Measurements from ENCODE around the gene KIF1A. TPM values are rescaled to one million over a fixed set of nuclear protein-coding genes. Genes with fewer than 3 reads are reported as not detected.

KIF1A gene
- polyA plus RNA-seq, 3 donors from 2014 or later = not detected

DNA sequence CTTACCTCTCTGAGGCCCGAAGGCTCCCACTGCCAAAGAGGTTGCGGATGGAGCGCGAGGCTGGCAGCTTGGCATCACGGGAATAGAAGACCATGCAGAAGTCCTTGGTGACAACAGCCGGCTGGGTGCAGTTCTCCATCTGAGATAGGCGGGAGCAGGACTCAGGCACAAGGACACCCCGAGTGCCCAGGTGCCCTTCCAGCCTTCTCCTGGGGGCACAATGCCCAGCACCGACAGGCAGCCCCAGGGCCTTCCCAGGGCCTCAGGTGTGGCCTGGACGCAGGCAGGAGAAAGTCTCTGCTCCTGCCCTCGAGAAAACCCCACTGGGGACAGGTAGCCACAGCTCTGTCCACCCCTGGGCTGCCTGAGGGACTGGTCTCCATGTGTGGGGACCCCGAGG is 94.8 kb downstream of the KIF1A start:
- H3K4me3 Mint-ChIP-seq = no peak overlapping the region
- no peak overlapping the region for H3K27ac Mint-ChIP-seq
- peaks cover 0 to 1% (median 0%) of the 10 kb centered on the region in 3 donors for H3K27me3 Mint-ChIP-seq (ENCODE audit: low read depth in 3 of 3)
- no peaks in the 10 kb centered on the region for H3K9me3 Mint-ChIP-seq
- H3K36me3 Mint-ChIP-seq = no peaks in the 10 kb centered on the region
- no peaks in the 10 kb centered on the region for H3K4me1 Mint-ChIP-seq
- no peak for DNase-seq

DNA sequence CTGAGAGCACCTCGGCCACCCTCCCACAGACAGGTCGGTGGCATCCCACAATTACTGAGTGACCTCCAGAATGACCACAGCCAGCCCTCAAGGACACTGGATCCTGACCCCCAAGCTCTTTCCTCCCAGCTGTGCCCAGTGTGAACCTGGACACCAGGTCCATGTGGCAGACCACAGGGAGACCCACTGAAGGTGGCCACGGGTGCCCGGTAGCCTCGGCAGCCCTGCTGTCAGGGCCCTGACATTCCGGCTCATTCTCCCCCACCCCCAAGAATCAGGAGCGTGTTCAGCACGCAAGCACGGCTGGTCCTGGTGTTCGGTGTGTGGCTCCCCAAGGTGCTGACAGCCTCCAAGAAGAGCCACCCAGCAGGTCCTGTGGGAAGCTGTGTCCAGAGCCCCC is 95.6 kb downstream of the KIF1A start:
- Mint-ChIP-seq H3K27ac (no peak overlapping the region), H3K4me1 (no peaks in the 10 kb centered on the region), H3K36me3 (no peaks in the 10 kb centered on the region), H3K27me3 (ENCODE audit: low read depth in 3 of 3) (peaks cover 0 to 1% (median 0%) of the 10 kb centered on the region in 3 donors), H3K9me3 (no peaks in the 10 kb centered on the region), H3K4me3 (no peak overlapping the region)
- no peak for DNase-seq

DNA sequence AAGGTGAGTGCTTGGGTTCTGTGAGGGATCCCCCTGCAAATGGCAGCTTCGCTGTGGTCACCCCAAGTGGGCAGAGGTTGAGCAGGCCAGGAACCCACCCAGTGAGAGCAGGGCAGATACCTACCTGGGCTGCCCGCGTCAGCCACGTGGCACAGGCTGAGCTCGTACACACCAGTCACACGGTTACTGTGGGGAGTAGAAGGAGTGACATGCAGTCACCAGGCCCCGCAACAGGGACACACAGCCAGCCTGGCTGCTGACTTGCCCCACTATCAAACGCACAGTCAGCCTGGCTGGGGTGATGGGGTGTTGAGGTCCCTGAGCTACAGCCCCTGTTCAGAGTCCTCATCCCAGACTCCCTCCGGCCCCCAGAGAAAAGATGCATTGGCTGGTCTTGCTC is 96.2 kb downstream of the KIF1A start:
- no peaks in the 10 kb centered on the region for H3K36me3 Mint-ChIP-seq
- H3K4me3 Mint-ChIP-seq = no peak overlapping the region
- DNase-seq = no peak
- H3K9me3 Mint-ChIP-seq = no peaks in the 10 kb centered on the region
- H3K4me1 Mint-ChIP-seq = no peaks in the 10 kb centered on the region
- no peak overlapping the region for H3K27ac Mint-ChIP-seq
- peaks cover 0 to 1% (median under 1%) of the 10 kb centered on the region in 3 donors for H3K27me3 Mint-ChIP-seq (ENCODE audit: low read depth in 3 of 3)

DNA sequence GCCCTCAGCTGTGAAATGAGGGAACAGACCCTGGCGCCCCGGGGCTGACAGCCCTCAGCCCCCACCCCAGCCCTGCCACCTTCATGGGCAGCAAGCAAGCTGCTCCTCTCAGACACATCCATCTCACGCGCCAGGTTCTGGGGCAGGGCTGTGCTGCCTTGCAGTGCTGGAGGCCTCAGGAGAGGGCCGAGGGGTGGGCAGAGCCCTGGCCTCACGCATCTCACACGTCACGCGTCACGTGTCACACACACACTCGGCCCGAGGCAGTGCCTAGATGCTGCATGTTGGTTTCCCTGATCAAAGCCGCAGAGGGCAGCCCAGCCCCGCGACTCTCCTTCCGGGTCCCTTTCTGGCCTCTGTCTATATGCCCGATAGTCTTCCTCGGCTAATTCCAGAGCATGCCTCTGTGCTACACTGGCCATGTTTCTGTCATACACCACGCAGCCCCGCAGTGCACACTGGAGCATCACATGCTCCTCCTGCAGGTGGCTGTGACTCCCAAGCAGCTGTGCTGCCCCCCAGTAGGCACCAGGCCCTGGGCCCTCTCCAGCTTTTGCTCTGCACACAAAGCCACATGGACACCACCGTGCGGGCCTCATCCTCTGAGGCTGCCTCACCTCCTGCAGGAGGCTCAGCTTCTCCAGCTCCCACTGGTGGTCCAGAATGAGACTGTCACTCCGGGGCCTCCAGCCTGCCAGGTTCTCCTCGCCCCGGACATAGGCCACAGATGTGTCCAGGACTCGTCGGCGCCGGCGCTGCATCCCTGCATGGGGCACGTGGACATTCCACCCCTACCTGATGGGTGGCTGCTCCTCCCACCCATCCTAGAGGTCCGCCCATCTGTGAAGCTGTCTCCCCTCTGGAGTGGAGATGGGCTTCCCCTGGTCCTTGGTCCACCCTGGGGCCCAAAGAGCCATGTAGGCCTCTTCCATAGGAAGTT is 97.0 kb downstream of the KIF1A start:
- Mint-ChIP-seq H3K9me3 (no peaks in the 10 kb centered on the region), H3K36me3 (no peaks in the 10 kb centered on the region), H3K27ac (no peak overlapping the region), H3K27me3 (ENCODE audit: low read depth in 3 of 3) (peaks cover 0 to 1% (median 1%) of the 10 kb centered on the region in 3 donors), H3K4me1 (no peaks in the 10 kb centered on the region), H3K4me3 (no peak overlapping the region)
- no peak for DNase-seq

DNA sequence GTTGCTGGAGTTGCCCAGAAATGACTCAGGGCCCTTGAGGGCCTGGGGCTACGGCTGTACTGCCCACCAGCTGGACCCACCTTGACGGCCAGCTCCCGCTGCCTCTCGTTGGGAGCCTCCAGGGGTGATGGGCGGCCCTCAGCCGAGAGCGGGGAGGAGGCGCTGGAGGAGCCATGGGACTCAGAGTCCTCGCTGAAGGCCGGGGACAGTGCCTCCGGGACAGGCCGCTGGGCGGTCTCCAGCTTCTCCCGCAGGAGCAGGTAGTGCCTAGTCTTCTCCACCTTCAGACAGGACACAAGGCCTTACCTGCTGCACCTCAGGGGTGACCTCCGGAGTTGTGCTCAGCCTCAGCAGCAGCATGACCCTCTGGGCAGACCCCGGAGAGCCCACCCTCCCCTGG is 97.6 kb downstream of the KIF1A start:
- Mint-ChIP-seq H3K4me1 (no peaks in the 10 kb centered on the region), H3K4me3 (no peak overlapping the region), H3K27me3 (ENCODE audit: low read depth in 3 of 3) (peaks cover 0 to 1% (median 1%) of the 10 kb centered on the region in 3 donors), H3K27ac (no peak overlapping the region), H3K9me3 (no peaks in the 10 kb centered on the region), H3K36me3 (no peaks in the 10 kb centered on the region)
- DNase-seq = no peak

DNA sequence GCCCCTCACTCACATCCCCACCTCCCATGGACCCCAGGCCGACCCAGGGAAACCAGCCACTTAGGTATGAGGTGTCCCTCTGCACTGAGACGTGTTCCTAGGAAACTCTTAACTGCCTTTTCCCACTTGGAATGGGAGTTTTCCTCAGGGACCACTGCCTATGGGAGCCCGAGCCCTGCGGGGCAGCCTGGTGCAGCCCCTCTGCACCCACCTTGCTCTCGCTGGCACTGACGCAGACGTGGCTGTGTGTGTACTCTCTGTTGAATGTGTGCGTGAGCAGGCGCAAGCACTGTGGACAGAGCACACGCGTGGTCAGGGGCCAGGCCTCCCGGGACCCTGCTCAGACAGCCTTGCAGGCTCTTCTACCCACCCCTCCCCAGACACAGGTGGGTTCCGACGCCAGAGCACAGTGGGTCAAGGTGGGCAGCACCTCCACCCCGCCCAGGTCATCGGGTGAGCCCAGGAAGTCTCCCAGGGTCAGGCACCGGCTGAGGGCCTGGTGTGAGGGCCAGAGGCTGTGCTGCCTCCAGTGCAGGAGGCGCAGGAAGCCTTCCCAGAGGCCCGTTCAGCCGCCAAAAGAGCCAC is 98.3 kb downstream of the KIF1A start:
- Mint-ChIP-seq H3K27me3 (ENCODE audit: low read depth in 3 of 3) (peaks cover 0 to 1% (median 1%) of the 10 kb centered on the region in 3 donors), H3K27ac (no peak overlapping the region), H3K9me3 (no peaks in the 10 kb centered on the region), H3K4me3 (no peak overlapping the region), H3K36me3 (no peaks in the 10 kb centered on the region), H3K4me1 (no peaks in the 10 kb centered on the region)
- no peak for DNase-seq

DNA sequence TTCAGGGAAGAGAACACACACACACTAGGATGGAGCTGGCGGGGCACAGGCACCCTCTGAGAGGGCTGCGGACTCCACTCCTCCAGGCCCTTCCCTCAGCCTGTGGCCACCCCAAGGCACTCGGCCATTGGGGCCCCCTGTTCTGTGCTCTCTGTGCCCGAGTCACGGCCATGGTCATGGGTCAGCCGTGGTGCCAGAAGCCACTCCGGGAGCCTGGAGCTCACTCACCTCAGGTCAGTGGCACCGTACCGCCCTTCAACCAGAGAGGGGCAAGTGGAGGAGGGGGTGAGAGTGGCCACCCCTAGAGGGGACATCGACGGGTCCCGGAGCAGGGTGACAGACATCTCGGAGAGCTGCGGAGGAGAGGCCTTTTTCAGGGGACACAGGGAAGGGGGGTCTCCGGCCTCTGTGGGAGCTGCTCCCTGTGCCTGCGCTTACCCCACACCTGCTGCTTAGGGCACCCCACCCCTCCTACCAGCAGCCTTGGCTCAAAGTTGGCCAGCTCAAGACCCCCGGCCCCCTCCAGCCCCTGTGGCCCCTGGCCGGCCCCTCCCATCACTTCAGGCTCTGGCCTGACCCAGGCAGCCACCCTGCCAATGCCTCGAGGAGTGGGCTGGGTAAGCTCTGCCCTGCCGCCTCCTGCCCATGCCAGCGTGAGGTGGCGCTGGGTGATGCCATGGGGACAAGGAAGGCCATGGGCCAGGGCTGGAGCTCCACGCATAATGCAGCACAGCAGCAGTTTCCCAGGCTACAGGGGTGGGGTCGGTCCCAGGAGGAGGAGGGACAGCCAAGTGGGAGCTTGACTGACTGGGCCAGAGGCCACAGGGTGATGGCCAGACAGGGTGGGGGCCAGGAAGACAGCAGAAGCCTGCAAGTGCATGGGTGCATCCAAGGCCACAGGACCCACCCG is 99.1 kb downstream of the KIF1A start:
- peaks cover 0 to 1% (median 1%) of the 10 kb centered on the region in 3 donors for H3K27me3 Mint-ChIP-seq (ENCODE audit: low read depth in 3 of 3)
- no peaks in the 10 kb centered on the region for H3K9me3 Mint-ChIP-seq
- DNase-seq = no peak
- H3K4me1 Mint-ChIP-seq = no peaks in the 10 kb centered on the region
- H3K27ac Mint-ChIP-seq = no peak overlapping the region
- no peak overlapping the region for H3K4me3 Mint-ChIP-seq
- no peaks in the 10 kb centered on the region for H3K36me3 Mint-ChIP-seq

DNA sequence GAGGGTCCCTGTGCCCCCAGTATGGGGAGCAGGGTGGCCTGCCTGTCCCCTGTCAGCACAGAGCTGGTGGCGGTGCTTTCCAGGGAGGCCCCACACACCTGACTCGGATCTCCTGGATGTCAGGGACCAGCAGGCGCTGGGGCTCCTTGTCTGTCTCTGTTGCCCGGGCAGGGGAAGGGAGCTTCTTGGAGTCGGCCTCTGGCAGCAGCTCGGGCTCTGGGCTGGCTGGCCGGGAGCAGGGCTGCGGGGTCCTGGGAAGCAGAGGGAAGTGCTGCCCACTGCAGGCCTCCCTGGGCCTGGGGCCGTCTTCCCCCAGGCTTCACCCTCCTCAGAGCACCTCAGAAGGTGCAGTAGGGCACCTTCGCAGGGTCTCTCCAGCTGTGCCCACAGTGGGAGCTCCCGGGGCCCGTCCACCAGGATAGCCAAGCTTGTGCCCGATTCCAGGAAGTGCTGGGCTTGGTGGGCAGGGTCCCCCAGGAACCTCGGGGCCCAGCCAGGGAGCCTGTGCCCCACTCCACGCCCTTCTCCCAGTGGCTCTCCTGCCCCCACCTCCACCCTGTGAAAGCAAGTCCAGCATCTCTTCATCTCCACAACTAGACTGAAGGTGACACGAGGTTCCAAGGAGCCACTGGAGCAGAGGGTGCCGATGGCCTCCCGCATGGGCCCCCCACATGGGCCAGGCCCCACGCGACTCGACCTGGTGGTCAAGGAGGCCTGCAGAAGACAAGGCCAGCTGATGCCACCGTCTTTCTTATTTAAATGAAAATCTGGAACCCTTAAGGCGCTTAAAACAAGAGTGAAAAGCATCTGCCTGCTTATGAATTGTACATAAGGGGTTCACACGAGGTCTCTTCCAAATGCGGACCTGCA is 100.1 kb downstream of the KIF1A start:
- Mint-ChIP-seq H3K4me1 (no peaks in the 10 kb centered on the region), H3K27me3 (ENCODE audit: low read depth in 3 of 3) (peaks cover 0 to 1% (median 1%) of the 10 kb centered on the region in 3 donors), H3K4me3 (no peak overlapping the region), H3K36me3 (no peaks in the 10 kb centered on the region), H3K9me3 (no peaks in the 10 kb centered on the region), H3K27ac (no peak overlapping the region)
- no peak for DNase-seq

DNA sequence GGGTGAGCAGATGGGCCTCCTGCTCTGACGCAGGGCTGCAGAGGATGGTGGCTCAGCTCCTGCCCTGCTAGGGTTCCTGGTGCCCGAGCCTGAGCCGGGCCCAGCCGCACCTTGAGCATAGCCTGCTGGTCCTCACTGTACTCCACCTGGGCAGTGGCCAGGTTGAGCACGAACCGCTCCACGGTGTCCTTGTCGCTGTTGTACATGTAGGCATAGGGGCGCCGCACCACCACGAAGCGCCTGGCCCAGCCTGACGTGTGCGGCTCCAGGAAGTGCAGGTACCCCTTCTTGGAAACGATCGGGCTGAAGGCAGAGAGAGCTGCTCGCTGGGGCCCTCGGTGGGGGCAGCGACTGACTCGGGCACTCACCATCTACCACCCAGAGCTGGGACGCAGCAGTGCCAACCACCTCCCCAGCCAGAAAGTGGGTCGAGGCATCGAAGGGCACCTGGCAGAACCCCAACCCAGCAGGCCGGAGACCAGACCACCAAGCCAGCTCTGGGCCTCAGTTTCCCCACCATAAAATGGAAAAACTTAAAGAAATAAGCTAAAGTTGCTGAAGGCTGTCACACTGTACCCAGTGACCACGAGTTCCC is 101.0 kb downstream of the KIF1A start:
- Mint-ChIP-seq H3K4me1 (no peaks in the 10 kb centered on the region), H3K9me3 (no peaks in the 10 kb centered on the region), H3K4me3 (no peak overlapping the region), H3K36me3 (no peaks in the 10 kb centered on the region), H3K27ac (no peak overlapping the region), H3K27me3 (ENCODE audit: low read depth in 3 of 3) (peaks cover 0 to 1% (median 1%) of the 10 kb centered on the region in 3 donors)
- DNase-seq = no peak

DNA sequence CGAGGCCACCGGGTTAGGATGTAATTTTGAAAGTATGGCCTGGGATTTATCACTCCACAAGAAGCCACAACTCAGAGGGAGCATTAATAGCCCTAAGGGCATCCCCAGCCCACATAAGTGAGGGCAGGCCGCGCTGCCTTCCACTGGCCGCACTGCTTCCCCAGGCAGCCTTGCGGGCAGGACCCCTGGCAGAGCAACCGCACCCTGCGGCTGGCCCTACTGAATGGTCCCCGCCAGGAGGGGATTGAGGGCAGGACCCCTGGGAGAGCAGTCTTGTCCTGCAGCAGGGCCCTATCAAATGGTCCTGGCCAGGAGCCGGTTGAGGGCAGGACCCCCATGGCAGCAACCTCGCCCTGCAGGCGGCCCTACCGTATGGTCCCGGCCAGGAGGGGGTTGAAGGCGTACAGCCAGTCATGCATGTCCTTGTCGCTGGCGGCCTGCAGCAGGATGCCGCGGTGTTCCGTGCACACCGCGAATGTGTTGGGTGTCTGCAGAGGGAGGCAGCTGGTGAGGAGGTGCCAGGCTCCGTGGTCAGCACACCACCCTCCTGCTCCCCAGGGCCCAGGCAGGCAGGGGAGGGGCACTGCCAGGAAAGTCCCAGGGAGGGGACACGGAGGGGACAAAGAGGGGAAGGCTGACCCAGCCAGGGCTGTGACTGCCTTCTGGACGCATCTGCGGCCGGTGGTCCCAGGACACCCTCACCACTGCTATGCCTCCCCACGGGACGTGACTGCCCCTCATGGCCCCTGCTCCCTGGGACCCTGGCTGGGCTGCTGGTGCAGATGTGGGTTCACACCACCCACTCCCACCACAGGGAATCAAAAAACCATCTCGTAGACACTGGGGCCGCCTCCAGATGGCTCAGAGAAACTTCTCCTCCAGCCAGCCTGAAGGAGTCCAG is 102.1 kb downstream of the KIF1A start:
- DNase-seq = no peak
- H3K9me3 Mint-ChIP-seq = no peaks in the 10 kb centered on the region
- no peaks in the 10 kb centered on the region for H3K4me1 Mint-ChIP-seq
- H3K4me3 Mint-ChIP-seq = no peak overlapping the region
- H3K27ac Mint-ChIP-seq = no peak overlapping the region
- no peaks in the 10 kb centered on the region for H3K36me3 Mint-ChIP-seq
- H3K27me3 Mint-ChIP-seq (ENCODE audit: low read depth in 3 of 3) = peaks cover 0 to 1% (median 1%) of the 10 kb centered on the region in 3 donors

DNA sequence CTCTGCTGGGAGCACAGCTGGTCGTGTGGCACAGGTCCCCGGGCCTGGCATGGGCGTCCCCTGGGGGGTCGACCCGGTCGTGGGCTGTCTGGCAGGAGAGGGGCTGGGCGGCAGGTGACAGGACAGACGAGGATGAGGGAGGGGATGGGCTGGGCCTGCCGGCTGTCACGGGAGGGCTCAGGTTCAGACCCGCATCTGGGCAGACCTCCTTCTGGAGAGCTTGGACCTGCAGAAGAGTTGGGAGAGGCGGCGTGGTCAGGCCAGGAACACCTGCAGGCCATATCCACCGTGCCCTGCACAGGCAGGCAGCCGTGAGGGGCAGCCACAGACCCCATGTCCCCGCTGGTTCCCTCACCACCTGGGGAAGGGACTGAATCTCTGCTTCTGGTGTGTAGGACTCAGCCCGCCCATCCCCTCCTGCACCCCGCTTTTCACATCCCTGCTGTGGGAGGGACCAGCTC is 102.8 kb downstream of the KIF1A start:
- DNase-seq = no peak
- Mint-ChIP-seq H3K27me3 (ENCODE audit: low read depth in 3 of 3) (peaks cover 0 to 1% (median 1%) of the 10 kb centered on the region in 3 donors), H3K4me3 (no peak overlapping the region), H3K36me3 (no peaks in the 10 kb centered on the region), H3K4me1 (no peaks in the 10 kb centered on the region), H3K9me3 (no peaks in the 10 kb centered on the region), H3K27ac (no peak overlapping the region)

All from immature natural killer cell (primary cell).